GM12878 (cell line): ENCODE measurements around the gene TRPM6. TPM values are rescaled to one million over a fixed set of nuclear protein-coding genes. Genes with fewer than 3 reads are reported as not detected.

Experiments
- BHLHE40 ChIP-seq, 2 experiments: fragments of 450-650 bp in 1 of 2; IDR thresholded peaks; 2 replicates each; pipeline ENCODE4 v1.6.1; 2011 to 2017; ENCODE audit warnings: low read depth in 2 of 2, borderline replicate concordance in 1 of 2, improper control_type of control experiment in 1 of 2, low read length in 1 of 2, mild to moderate bottlenecking in 1 of 2
- BMI1 ChIP-seq: fragments of 450-650 bp; IDR thresholded peaks from 2 replicates; pipeline ENCODE4 v1.6.1; 2016; ENCODE audit warnings: mild to moderate bottlenecking, moderate library complexity, borderline replicate concordance
- IKZF1 ChIP-seq: fragments of 450-650 bp; conservative IDR thresholded peaks from 2 replicates; pipeline ENCODE4 v1.6.1; 2017; ENCODE audit warnings: antibody characterized with exemption, mild to moderate bottlenecking
- IKZF2 ChIP-seq, 2 experiments: fragments of 450-650 bp; IDR thresholded peaks; 2 replicates each; pipeline ENCODE4 v1.6.1; 2017; ENCODE audit warnings: mild to moderate bottlenecking in 2 of 2, moderate library complexity in 2 of 2
- IRF4 ChIP-seq: IDR thresholded peaks from 2 replicates; pipeline ENCODE4 v1.6.1; 2011; ENCODE audit warnings: low read depth, low read length
- JUNB ChIP-seq: IDR thresholded peaks from 2 replicates; pipeline ENCODE4 v1.6.1; 2016; ENCODE audit warnings: antibody characterized with exemption, mild to moderate bottlenecking
- KLF5 ChIP-seq: fragments of 450-650 bp; IDR thresholded peaks from 2 replicates; pipeline ENCODE4 v1.6.1; 2014; ENCODE audit warnings: mild to moderate bottlenecking; ENCODE audit not compliant: partially characterized antibody
- LARP7 ChIP-seq: fragments of 450-650 bp; IDR thresholded peaks from 2 replicates; pipeline ENCODE4 v1.6.1; 2017; ENCODE audit warnings: mild to moderate bottlenecking
- MEF2B ChIP-seq: fragments of 450-650 bp; IDR thresholded peaks from 2 replicates; pipeline ENCODE4 v1.6.1; 2018; ENCODE audit warnings: mild to moderate bottlenecking, moderate library complexity; ENCODE audit not compliant: partially characterized antibody, poor library complexity, severe bottlenecking
- MYB ChIP-seq: fragments of 150-350 bp; IDR thresholded peaks from 2 replicates; pipeline ENCODE4 v1.6.1; 2014; ENCODE audit warnings: mild to moderate bottlenecking, low read depth, low read length, borderline replicate concordance
- NFXL1 ChIP-seq: fragments of 450-650 bp; IDR thresholded peaks from 2 replicates; pipeline ENCODE4 v1.6.1; 2017; ENCODE audit warnings: antibody characterized with exemption, mild to moderate bottlenecking, borderline replicate concordance
- NFYA ChIP-seq: IDR thresholded peaks from 2 replicates; pipeline ENCODE4 v1.6.1; 2011; ENCODE audit warnings: low read depth, mild to moderate bottlenecking, low read length, improper control_type of control experiment, borderline replicate concordance
- POU2F2 ChIP-seq: IDR thresholded peaks from 3 replicates; pipeline ENCODE4 v1.6.1; 2011; ENCODE audit warnings: low read depth, mild to moderate bottlenecking, low read length, borderline replicate concordance
- RAD51 ChIP-seq: fragments of 450-650 bp; IDR thresholded peaks from 2 replicates; pipeline ENCODE4 v1.6.1; 2016; ENCODE audit warnings: moderate library complexity, mild to moderate bottlenecking, inconsistent platforms
- RB1 ChIP-seq: fragments of 450-650 bp; formaldehyde crosslinking; IDR thresholded peaks from 2 replicates; pipeline ENCODE4 v1.6.1; 2017; ENCODE audit warnings: mild to moderate bottlenecking, borderline replicate concordance
- RUNX3 ChIP-seq: IDR thresholded peaks from 2 replicates; pipeline ENCODE4 v1.6.1; 2012; ENCODE audit warnings: low read length, inconsistent platforms
- SIX5 ChIP-seq: IDR thresholded peaks from 2 replicates; pipeline ENCODE4 v1.6.1; 2011; ENCODE audit warnings: mild to moderate bottlenecking, low read depth, low read length, moderate library complexity; ENCODE audit not compliant: severe bottlenecking
- SMARCA5 ChIP-seq: fragments of 450-650 bp; IDR thresholded peaks from 2 replicates; pipeline ENCODE4 v1.6.1; 2017; ENCODE audit warnings: mild to moderate bottlenecking
- STAT3 ChIP-seq: IDR thresholded peaks from 2 replicates; pipeline ENCODE4 v1.6.1; 2011; ENCODE audit warnings: low read depth, low read length, improper control_type of control experiment
- TARDBP ChIP-seq: IDR thresholded peaks from 2 replicates; pipeline ENCODE4 v1.6.1; 2016; ENCODE audit warnings: borderline replicate concordance
- ZNF384 ChIP-seq: IDR thresholded peaks from 2 replicates; pipeline ENCODE4 v1.6.1; 2012; ENCODE audit warnings: low read depth, mild to moderate bottlenecking, low read length, improper control_type of control experiment, borderline replicate concordance
- polyA plus RNA-seq, 11 experiments: library from polyadenylated mRNA; depleted of rRNA in 4 of 11; unstranded in 6 of 11; stranded (reverse) in 5 of 11; fragments of >200 nt; fragmentation: Nextera tagmentation in 4 of 11; fragmentation: Illumina TruSeq in 1 of 11; extraction: Ambion mirVana in 4 of 11; extraction: Trizol in 1 of 11; gene quantifications; 1 replicate in 1 of 11; 2 replicates in 10 of 11; pipeline versions ENCODE4 v1.2.1 to v1.2.3, GENCODE V29; 2011 to 2016; ENCODE audit warnings: inconsistent platforms in 2 of 11, missing spikeins in 2 of 11, low read depth in 1 of 11
- total RNA-seq, 4 experiments: library from RNA; depleted of rRNA in 3 of 4; stranded (reverse); fragments of >200 nt in 3 of 4; fragmentation: Illumina TruSeq in 1 of 4; extraction: Trizol in 1 of 4; gene quantifications; 2 replicates each; pipeline versions ENCODE4 v1.2.1 to v1.2.3, GENCODE V29; 2013 to 2021
- TF ChIP-seq, protein P1 (sequence below): IDR thresholded peaks from 2 replicates; pipeline ENCODE4 v1.6.1; 2011; ENCODE audit warnings: borderline replicate concordance, low read depth, mild to moderate bottlenecking, moderate library complexity, low read length; ENCODE audit not compliant: insufficient read depth, poor library complexity, severe bottlenecking
- TF ChIP-seq, protein P2 (sequence below): fragments of 450-650 bp; IDR thresholded peaks from 2 replicates; pipeline ENCODE4 v1.6.1; 2016; ENCODE audit warnings: mild to moderate bottlenecking
- TF ChIP-seq, protein P3 (sequence below): fragments of 450-650 bp; IDR thresholded peaks from 2 replicates; pipeline ENCODE4 v1.6.1; 2016; ENCODE audit warnings: mild to moderate bottlenecking
- TF ChIP-seq, protein P4 (sequence below): fragments of 450-650 bp; formaldehyde crosslinking; IDR thresholded peaks from 2 replicates; pipeline ENCODE4 v1.4.0; 2020; ENCODE audit warnings: mild to moderate bottlenecking, moderate library complexity

Gene TRPM6
- total and polyA plus RNA-seq, 10 of the 15 experiments (the other 5 are each of a cell fraction or from before 2014, with no cell fraction given) = under 0.01 to 0.34 (median 0.05) TPM; not detected in 1

DNA sequence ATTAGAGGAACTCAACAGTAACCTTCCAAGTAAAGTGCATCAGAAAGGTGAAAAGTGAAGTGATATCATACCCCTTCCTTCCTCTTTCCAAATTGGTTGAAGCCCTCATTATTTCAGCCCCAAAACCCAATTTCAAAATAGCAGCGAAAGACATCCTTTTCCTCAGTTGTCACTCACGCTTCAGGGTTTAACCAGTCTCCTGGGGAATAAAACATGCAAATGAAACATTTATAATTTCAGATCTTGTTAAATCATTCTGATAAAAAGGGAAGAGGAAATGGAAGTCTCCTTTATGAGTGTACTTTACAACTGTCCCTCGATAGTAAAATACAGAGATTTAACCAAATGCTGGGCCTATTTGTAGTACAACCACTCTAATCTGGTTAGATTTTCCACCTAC, 22.5 kb downstream of the TRPM6 start (continued):
- TF ChIP-seq, protein P1, sequence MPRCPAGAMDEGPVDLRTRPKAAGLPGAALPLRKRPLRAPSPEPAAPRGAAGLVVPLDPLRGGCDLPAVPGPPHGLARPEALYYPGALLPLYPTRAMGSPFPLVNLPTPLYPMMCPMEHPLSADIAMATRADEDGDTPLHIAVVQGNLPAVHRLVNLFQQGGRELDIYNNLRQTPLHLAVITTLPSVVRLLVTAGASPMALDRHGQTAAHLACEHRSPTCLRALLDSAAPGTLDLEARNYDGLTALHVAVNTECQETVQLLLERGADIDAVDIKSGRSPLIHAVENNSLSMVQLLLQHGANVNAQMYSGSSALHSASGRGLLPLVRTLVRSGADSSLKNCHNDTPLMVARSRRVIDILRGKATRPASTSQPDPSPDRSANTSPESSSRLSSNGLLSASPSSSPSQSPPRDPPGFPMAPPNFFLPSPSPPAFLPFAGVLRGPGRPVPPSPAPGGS = no peak
- TF ChIP-seq IKZF1 (0 out of 2 replicates have a peak, but pooled peaks have one; percentile 19), LARP7 (no peak), SMARCA5 (no peak), RAD51 (no peak), POU2F2 (no peak), JUNB (peak; percentile 58), BHLHE40 (IDR thresholded peaks at IDR 0.05; ENCODE audit: borderline replicate concordance in 1 of 2, low read depth in 2 of 2, low read length in 1 of 2) (no peak), MEF2B (peak; percentile 58), TARDBP (no peak), MYB (no peak), SIX5 (no peak), NFXL1 (no peak), BMI1 (no peak), NFYA (no peak), IRF4 (no peak), IKZF2 (IDR thresholded peaks at IDR 0.05) (peak in 1 of 2 experiments; percentile 10; a peak in 1 of 4 replicates), ZNF384 (no peak), RB1 (no peak), RUNX3 (peak; percentile 26; the same call in 1 of the 2 replicates), KLF5 (no peak), STAT3 (no peak)
- TF ChIP-seq, protein P2, sequence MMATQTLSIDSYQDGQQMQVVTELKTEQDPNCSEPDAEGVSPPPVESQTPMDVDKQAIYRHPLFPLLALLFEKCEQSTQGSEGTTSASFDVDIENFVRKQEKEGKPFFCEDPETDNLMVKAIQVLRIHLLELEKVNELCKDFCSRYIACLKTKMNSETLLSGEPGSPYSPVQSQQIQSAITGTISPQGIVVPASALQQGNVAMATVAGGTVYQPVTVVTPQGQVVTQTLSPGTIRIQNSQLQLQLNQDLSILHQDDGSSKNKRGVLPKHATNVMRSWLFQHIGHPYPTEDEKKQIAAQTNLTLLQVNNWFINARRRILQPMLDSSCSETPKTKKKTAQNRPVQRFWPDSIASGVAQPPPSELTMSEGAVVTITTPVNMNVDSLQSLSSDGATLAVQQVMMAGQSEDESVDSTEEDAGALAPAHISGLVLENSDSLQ = peak; percentile 68
- TF ChIP-seq, protein P3, sequence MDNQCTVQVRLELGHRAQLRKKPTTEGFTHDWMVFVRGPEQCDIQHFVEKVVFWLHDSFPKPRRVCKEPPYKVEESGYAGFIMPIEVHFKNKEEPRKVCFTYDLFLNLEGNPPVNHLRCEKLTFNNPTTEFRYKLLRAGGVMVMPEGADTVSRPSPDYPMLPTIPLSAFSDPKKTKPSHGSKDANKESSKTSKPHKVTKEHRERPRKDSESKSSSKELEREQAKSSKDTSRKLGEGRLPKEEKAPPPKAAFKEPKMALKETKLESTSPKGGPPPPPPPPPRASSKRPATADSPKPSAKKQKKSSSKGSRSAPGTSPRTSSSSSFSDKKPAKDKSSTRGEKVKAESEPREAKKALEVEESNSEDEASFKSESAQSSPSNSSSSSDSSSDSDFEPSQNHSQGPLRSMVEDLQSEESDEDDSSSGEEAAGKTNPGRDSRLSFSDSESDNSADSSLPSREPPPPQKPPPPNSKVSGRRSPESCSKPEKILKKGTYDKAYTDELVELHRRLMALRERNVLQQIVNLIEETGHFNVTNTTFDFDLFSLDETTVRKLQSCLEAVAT = no peak
- TF ChIP-seq, protein P4, sequence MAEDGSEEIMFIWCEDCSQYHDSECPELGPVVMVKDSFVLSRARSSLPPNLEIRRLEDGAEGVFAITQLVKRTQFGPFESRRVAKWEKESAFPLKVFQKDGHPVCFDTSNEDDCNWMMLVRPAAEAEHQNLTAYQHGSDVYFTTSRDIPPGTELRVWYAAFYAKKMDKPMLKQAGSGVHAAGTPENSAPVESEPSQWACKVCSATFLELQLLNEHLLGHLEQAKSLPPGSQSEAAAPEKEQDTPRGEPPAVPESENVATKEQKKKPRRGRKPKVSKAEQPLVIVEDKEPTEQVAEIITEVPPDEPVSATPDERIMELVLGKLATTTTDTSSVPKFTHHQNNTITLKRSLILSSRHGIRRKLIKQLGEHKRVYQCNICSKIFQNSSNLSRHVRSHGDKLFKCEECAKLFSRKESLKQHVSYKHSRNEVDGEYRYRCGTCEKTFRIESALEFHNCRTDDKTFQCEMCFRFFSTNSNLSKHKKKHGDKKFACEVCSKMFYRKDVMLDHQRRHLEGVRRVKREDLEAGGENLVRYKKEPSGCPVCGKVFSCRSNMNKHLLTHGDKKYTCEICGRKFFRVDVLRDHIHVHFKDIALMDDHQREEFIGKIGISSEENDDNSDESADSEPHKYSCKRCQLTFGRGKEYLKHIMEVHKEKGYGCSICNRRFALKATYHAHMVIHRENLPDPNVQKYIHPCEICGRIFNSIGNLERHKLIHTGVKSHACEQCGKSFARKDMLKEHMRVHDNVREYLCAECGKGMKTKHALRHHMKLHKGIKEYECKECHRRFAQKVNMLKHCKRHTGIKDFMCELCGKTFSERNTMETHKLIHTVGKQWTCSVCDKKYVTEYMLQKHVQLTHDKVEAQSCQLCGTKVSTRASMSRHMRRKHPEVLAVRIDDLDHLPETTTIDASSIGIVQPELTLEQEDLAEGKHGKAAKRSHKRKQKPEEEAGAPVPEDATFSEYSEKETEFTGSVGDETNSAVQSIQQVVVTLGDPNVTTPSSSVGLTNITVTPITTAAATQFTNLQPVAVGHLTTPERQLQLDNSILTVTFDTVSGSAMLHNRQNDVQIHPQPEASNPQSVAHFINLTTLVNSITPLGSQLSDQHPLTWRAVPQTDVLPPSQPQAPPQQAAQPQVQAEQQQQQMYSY (CRISPR knock-in tag) = no peak
